Smooth muscle cell (in vitro differentiated cells): Measurements from ENCODE around the gene STK24. TPM values are rescaled to one million over a fixed set of nuclear protein-coding genes. Genes with fewer than 3 reads are reported as not detected.

Experiments used
- DNase-seq: peaks from one replicate; lab custom pipeline; 2025; ENCODE audit not compliant: unreplicated experiment; lab: John Stamatoyannopoulos, UW
- H2AFZ ChIP-seq: fragments of 200-600 bp; sonication (generic); 2 replicates; pipeline ENCODE4 v1.6.0; 2016; ENCODE audit warnings: antibody characterized with exemption, low read depth, mild to moderate bottlenecking
- H3F3A ChIP-seq: fragments of 200-600 bp; sonication (generic); 2 replicates; pipeline ENCODE4 v1.6.0; 2017; ENCODE audit warnings: antibody characterized with exemption, low read depth
- H3K27ac ChIP-seq: fragments of 200-600 bp; sonication (generic); 2 replicates; pipeline ENCODE4 v1.5.1; 2016; ENCODE audit warnings: low read depth, mild to moderate bottlenecking
- H3K27me3 ChIP-seq: fragments of 200-600 bp; sonication (generic); 2 replicates; pipeline ENCODE4 v1.6.1; 2016; ENCODE audit warnings: low read depth, mild to moderate bottlenecking
- H3K36me3 ChIP-seq: fragments of 200-600 bp; sonication (generic); 2 replicates; pipeline ENCODE4 v1.5.1; 2016; ENCODE audit warnings: low read depth
- H3K4me1 ChIP-seq: fragments of 200-600 bp; sonication (generic); 2 replicates; pipeline ENCODE4 v1.5.1; 2016; ENCODE audit warnings: low read depth
- H3K4me2 ChIP-seq: fragments of 200-600 bp; sonication (generic); 2 replicates; pipeline ENCODE4 v1.6.0; 2016; ENCODE audit warnings: mild to moderate bottlenecking
- H3K4me3 ChIP-seq: fragments of 200-600 bp; sonication (generic); 2 replicates; pipeline ENCODE4 v1.5.1; 2016; ENCODE audit warnings: mild to moderate bottlenecking
- H3K79me2 ChIP-seq: fragments of 200-600 bp; sonication (generic); 2 replicates; pipeline ENCODE4 v1.6.0; 2016; ENCODE audit warnings: low read depth, mild to moderate bottlenecking
- H3K9ac ChIP-seq: fragments of 200-600 bp; sonication (generic); 2 replicates; pipeline ENCODE4 v1.6.0; 2016; ENCODE audit warnings: low read depth
- H3K9me3 ChIP-seq: fragments of 200-600 bp; sonication (generic); replicated peaks from 2 replicates; pipeline ENCODE4 v1.5.1; 2016; ENCODE audit warnings: low read depth
- H4K20me1 ChIP-seq: fragments of 200-600 bp; sonication (generic); 2 replicates; pipeline ENCODE4 v1.6.0; 2016; ENCODE audit warnings: low read depth
- CTCF ChIP-seq: fragments of 200-600 bp; sonication (generic); IDR thresholded peaks from 2 replicates; pipeline ENCODE4 v1.5.1; 2017; ENCODE audit warnings: borderline replicate concordance, mild to moderate bottlenecking, antibody characterized with exemption; ENCODE audit not compliant: insufficient read depth, poor library complexity, severe bottlenecking
- WGBS: methylation state at CpG from one replicate; pipeline ENCODE4 v1.1.7; 2016; ENCODE audit warnings: low lambda C conversion rate; 5-methylcytosine and 5-hydroxymethylcytosine counted together
- polyA plus RNA-seq: library from polyadenylated mRNA; unstranded; fragments of >200 nt; fragmentation: Nextera tagmentation; extraction: Ambion mirVana; gene quantifications from 2 replicates; pipeline ENCODE4 v1.2.1, GENCODE V29; 2016
- total RNA-seq: library from RNA; depleted of rRNA; stranded (reverse); fragments of >200 nt; gene quantifications from 2 replicates; pipeline ENCODE4 v1.2.3, GENCODE V29; 2014

The STK24 gene
- total and polyA plus RNA-seq, 2 experiments from 2014 or later, result 80.2 to 89.1 TPM

DNA sequence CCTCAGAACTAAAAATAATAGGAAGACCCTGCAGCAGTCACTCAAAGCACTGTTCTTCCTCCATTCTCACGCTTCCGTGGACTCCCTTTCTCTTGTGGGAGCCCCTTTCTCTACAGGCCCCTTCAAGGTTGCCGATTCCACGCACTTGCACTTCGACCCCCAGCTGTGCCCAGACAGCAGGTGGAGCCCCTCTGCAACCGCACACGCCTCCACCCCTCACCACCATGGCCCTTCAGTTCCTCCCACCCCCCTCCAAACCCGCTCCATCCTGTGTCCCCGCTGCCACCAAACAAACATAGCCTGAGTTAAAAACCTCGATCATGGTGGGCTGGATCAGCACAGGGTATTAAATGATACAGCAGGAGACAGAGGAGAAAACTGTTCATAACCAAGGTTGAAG is 102.6 kb downstream of the STK24 start:
- no peak overlapping the region for H3K4me3 ChIP-seq
- H3K79me2 ChIP-seq, result peaks cover 47% of the 10 kb centered on the region
- no peak for TF ChIP-seq CTCF
- H3K9me3 ChIP-seq, result no peaks in the 10 kb centered on the region
- H3K27me3 ChIP-seq, result no peaks in the 10 kb centered on the region
- no peak overlapping the region for H3K9ac ChIP-seq
- peaks cover 35% of the 10 kb centered on the region for H4K20me1 ChIP-seq
- H3F3A ChIP-seq, result peaks cover 11% of the 10 kb centered on the region
- DNase-seq, result no peak
- H3K27ac ChIP-seq, result no peak overlapping the region
- no peak overlapping the region for H3K4me2 ChIP-seq
- no peak overlapping the region for H2AFZ ChIP-seq
- no peaks in the 10 kb centered on the region for H3K36me3 ChIP-seq
- peaks cover 35% of the 10 kb centered on the region for H3K4me1 ChIP-seq
- WGBS, result 95% methylated on average over 10 of the region's 10 CpGs

DNA sequence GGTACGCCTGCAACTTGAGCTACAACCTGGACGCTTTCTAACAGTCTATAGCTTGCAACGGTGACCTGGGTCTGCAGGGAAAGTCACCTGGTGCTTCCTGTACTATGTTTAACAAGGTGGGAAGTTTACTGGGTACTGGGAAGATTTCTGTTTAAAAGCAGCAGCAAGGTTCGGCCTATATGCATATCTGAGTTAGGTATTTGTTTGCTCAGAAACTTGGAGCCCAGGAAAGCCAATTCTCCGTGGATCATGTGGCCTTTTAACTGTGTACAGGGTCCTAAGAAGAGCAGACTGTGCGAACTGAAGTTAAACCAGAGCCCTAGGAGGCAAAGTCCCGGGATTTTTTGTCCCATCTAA is 103.1 kb downstream of the STK24 start:
- peaks cover 46% of the 10 kb centered on the region for H3K79me2 ChIP-seq
- no peak overlapping the region for H3K4me3 ChIP-seq
- no peak overlapping the region for H3K4me2 ChIP-seq
- H3K27me3 ChIP-seq, result no peaks in the 10 kb centered on the region
- peaks cover 40% of the 10 kb centered on the region for H4K20me1 ChIP-seq
- H3K4me1 ChIP-seq, result peaks cover 30% of the 10 kb centered on the region
- 91% methylated on average over 7 of the region's 7 CpGs for WGBS
- no peak for DNase-seq
- no peaks in the 10 kb centered on the region for H3K36me3 ChIP-seq
- no peak overlapping the region for H2AFZ ChIP-seq
- H3F3A ChIP-seq, result peaks cover 11% of the 10 kb centered on the region
- TF ChIP-seq CTCF, result no peak
- no peaks in the 10 kb centered on the region for H3K9me3 ChIP-seq
- no peak overlapping the region for H3K9ac ChIP-seq
- no peak overlapping the region for H3K27ac ChIP-seq

DNA sequence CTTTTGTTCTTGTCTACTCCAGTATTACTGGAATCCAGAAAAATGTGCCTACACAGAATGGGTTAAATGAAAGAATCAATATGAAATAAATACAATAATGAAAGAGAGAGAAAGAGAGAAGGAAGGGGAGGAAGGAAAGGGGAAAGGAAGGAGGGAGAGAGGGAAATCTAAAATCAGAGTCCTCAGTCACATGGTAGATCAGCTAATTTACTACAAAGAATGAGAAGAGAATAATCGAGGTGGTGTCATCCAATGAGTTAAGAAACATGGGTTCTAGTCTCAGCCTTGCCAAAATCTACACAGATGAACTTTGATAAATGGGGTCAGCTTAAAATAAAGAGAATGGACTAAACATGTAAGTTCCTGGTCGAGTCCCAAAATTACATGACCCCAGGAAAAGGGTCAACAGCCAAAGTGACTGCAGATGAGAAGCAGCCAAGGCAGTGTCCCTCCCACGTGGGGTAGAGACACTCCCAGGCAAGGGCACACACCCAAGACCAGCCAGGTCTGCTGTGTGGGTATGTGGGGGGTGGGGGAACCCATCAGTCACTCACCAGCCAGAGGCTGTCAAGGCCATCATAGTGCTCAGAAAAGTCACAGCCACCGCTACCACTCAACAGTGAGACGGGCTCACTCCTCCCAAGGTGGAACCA is 103.6 kb downstream of the STK24 start:
- H3K4me1 ChIP-seq, result peaks cover 25% of the 10 kb centered on the region
- no peak overlapping the region for H3K4me3 ChIP-seq
- H3K9ac ChIP-seq, result no peak overlapping the region
- peaks cover 42% of the 10 kb centered on the region for H4K20me1 ChIP-seq
- H3F3A ChIP-seq, result peaks cover 11% of the 10 kb centered on the region
- H3K27me3 ChIP-seq, result no peaks in the 10 kb centered on the region
- no peak for DNase-seq
- TF ChIP-seq CTCF, result no peak
- H3K36me3 ChIP-seq, result no peaks in the 10 kb centered on the region
- H3K4me2 ChIP-seq, result no peak overlapping the region
- peaks cover 43% of the 10 kb centered on the region for H3K79me2 ChIP-seq
- no peak overlapping the region for H3K27ac ChIP-seq
- WGBS, result 95% methylated on average over 5 of the region's 5 CpGs
- H2AFZ ChIP-seq, result no peak overlapping the region
- H3K9me3 ChIP-seq, result no peaks in the 10 kb centered on the region

- H3K9me3 ChIP-seq, result no peaks in the 10 kb centered on the region
- H3K27me3 ChIP-seq, result no peaks in the 10 kb centered on the region
- H3F3A ChIP-seq, result peaks cover 8% of the 10 kb centered on the region
- no peak overlapping the region for H3K4me2 ChIP-seq
- H3K79me2 ChIP-seq, result peaks cover 30% of the 10 kb centered on the region
- H3K9ac ChIP-seq, result no peak overlapping the region
- peaks cover 41% of the 10 kb centered on the region for H4K20me1 ChIP-seq
- WGBS, result 92% methylated on average over 10 of the region's 10 CpGs
- H2AFZ ChIP-seq, result no peak overlapping the region
- no peak overlapping the region for H3K27ac ChIP-seq
- peaks cover 16% of the 10 kb centered on the region for H3K4me1 ChIP-seq
- no peak for TF ChIP-seq CTCF
- H3K36me3 ChIP-seq, result no peaks in the 10 kb centered on the region
- no peak overlapping the region for H3K4me3 ChIP-seq
- no peak for DNase-seq
These were observed 105.0 kb downstream of the STK24 start for GRCh38 chr13:98471934-98472333.
